Fibroblast of the aortic adventitia (primary cell): ENCODE measurements around the gene SNCG. TPM values are rescaled to one million over a fixed set of nuclear protein-coding genes. Genes with fewer than 3 reads are reported as not detected.

Experiments used
- DNase-seq: peaks from one replicate; pipeline ENCODE4 v3.0.0-alpha.2; 2010; ENCODE audit warnings: low read depth
- H3K4me3 ChIP-seq: 2 replicates; pipeline ENCODE4 v1.5.1; 2011; ENCODE audit warnings: low read depth, mild to moderate bottlenecking, control low read depth, low read length, moderate library complexity
- CTCF ChIP-seq: IDR thresholded peaks from 2 replicates; pipeline ENCODE4 v1.5.1; 2011; ENCODE audit warnings: mild to moderate bottlenecking, low read length, control low read depth, inconsistent platforms; ENCODE audit not compliant: insufficient read depth
- total RNA-seq: library from RNA; depleted of rRNA; stranded (reverse); fragments of >200 nt; gene quantifications from 2 replicates; pipeline ENCODE4 v1.2.3, GENCODE V29; 2012; ENCODE audit warnings: low replicate concordance

Gene SNCG
- total RNA-seq, 1 donor, result 2.8 TPM

GRCh38 chr10:86962136-86962980, 4.0 kb downstream of the SNCG start:
- no peak for TF ChIP-seq CTCF
- no peak for DNase-seq
- H3K4me3 ChIP-seq, result no peak overlapping the region

GRCh38 chr10:86962981-86963310, 4.5 kb downstream of the SNCG start:
- H3K4me3 ChIP-seq, result no peak overlapping the region
- DNase-seq, result no peak
- no peak for TF ChIP-seq CTCF

- H3K4me3 ChIP-seq, result no peak overlapping the region
- TF ChIP-seq CTCF, result no peak
- DNase-seq, result no peak
Observed at GRCh38 chr10:86963341-86963919, 5.0 kb downstream of the SNCG start.

- H3K4me3 ChIP-seq, result no peak overlapping the region
- DNase-seq, result no peak
- no peak for TF ChIP-seq CTCF
Observed at GRCh38 chr10:86964061-86964846, 5.9 kb downstream of the SNCG start.

- no peak overlapping the region for H3K4me3 ChIP-seq
- no peak for TF ChIP-seq CTCF
- no peak for DNase-seq
Observed at GRCh38 chr10:86964847-86965190, 6.4 kb downstream of the SNCG start.

GRCh38 chr10:86965986-86966654, 7.7 kb downstream of the SNCG start:
- no peak overlapping the region for H3K4me3 ChIP-seq
- TF ChIP-seq CTCF, result no peak

More at GRCh38 chr10:86965986-86966654, 7.7 kb downstream of the SNCG start:
- DNase-seq, result no peak
